Natural killer cell treated with Interleukin-12 subunit alpha and Interleukin-12 subunit beta and Interleukin-15 and Interleukin-18, amount 100 ng/mL, for 72 hours (primary cell): ENCODE measurements around the gene ZRANB1. TPM values are rescaled to one million over a fixed set of nuclear protein-coding genes. Genes with fewer than 3 reads are reported as not detected.

Experiments used
- ATAC-seq, 2 donors: fragments of 150-1000 bp; cut with Tn5 transposase in 1 of 2; sonication (Bioruptor Pico), chemical (Tn5 transposase) in 1 of 2; 2 replicates each; pipeline ENCODE4 v1.10.0; 2021
- DNase-seq: peaks from one replicate; pipeline ENCODE4 v3.0.0; 2022; ENCODE audit warnings: low spot score
- H3K27ac Mint-ChIP-seq, 2 donors: 1 replicate in 1 of 2; 2 replicates in 1 of 2; pipeline ENCODE4 v1.8.0; 2022; ENCODE audit warnings: mixed read lengths in 2 of 2, mild to moderate bottlenecking in 1 of 2, moderate library complexity in 1 of 2
- H3K27me3 Mint-ChIP-seq, 2 donors: 1 replicate in 1 of 2; 2 replicates in 1 of 2; pipeline ENCODE4 v1.8.0; 2022; ENCODE audit warnings: mixed read lengths in 2 of 2
- H3K36me3 Mint-ChIP-seq: one replicate; pipeline ENCODE4 v1.8.0; 2022; ENCODE audit warnings: mixed read lengths
- H3K4me1 Mint-ChIP-seq, 2 donors: 1 replicate in 1 of 2; 2 replicates in 1 of 2; pipeline ENCODE4 v1.8.0; 2022; ENCODE audit warnings: low read depth in 2 of 2, mixed read lengths in 2 of 2, mild to moderate bottlenecking in 1 of 2
- H3K4me3 Mint-ChIP-seq: one replicate; pipeline ENCODE4 v1.8.0; 2022; ENCODE audit warnings: mixed read lengths
- H3K9me3 Mint-ChIP-seq: 2 replicates; pipeline ENCODE4 v1.8.0; 2022; ENCODE audit warnings: mixed read lengths
- total RNA-seq, 2 donors: library from RNA; stranded (reverse); gene quantifications; one replicate each; pipeline ENCODE4 v1.2.3, GENCODE V29; 2022

Gene ZRANB1
- 10 to 100 TPM; 13.0 to 16.6 TPM for total RNA-seq

- H3K27me3 Mint-ChIP-seq: no peaks in the 10 kb centered on the region
- H3K36me3 Mint-ChIP-seq: no peaks in the 10 kb centered on the region
- no peak for ATAC-seq
- H3K27ac Mint-ChIP-seq: peak within 1 kb of the TSS in 1 of 2 donors; percentile 21
- no peaks in the 10 kb centered on the region for H3K9me3 Mint-ChIP-seq
- H3K4me1 Mint-ChIP-seq: peaks cover 26 to 27% of the 10 kb centered on the region in 2 donors
- DNase-seq: no peak
- H3K4me3 Mint-ChIP-seq: no peak within 1 kb of the TSS
Observed at GRCh38 chr10:124941823-124942222, at the start of gene ZRANB1. Gene ZRANB1 (plus strand): TSS chr10:124942123. CDS start chr10:124942494, 371 bp downstream.

- H3K27ac Mint-ChIP-seq: no peak overlapping the region
- H3K27me3 Mint-ChIP-seq: peaks cover 0 to 8% of the 10 kb centered on the region in 2 donors
- ATAC-seq (no peak), DNase-seq (no peak)
- no peaks in the 10 kb centered on the region for H3K36me3 Mint-ChIP-seq
- no peak overlapping the region for H3K4me3 Mint-ChIP-seq
- no peaks in the 10 kb centered on the region for H3K9me3 Mint-ChIP-seq
- H3K4me1 Mint-ChIP-seq: no peaks in the 10 kb centered on the region
Observed at GRCh38 chr10:124892905-124893304, 49.0 kb upstream of the ZRANB1 start.

- no peaks in the 10 kb centered on the region for H3K4me1 Mint-ChIP-seq
- DNase-seq (no peak), ATAC-seq (no peak)
- H3K36me3 Mint-ChIP-seq: no peaks in the 10 kb centered on the region
- peaks cover 0 to 11% of the 10 kb centered on the region in 2 donors for H3K27me3 Mint-ChIP-seq
- no peak overlapping the region for H3K27ac Mint-ChIP-seq
- no peak overlapping the region for H3K4me3 Mint-ChIP-seq
- H3K9me3 Mint-ChIP-seq: no peaks in the 10 kb centered on the region
Observed at GRCh38 chr10:124894569-124895215, 47.2 kb upstream of the ZRANB1 start.

- Mint-ChIP-seq H3K27ac (no peak overlapping the region), H3K4me1 (no peaks in the 10 kb centered on the region), H3K27me3 (peaks cover 0 to 11% of the 10 kb centered on the region in 2 donors), H3K9me3 (no peaks in the 10 kb centered on the region), H3K36me3 (no peaks in the 10 kb centered on the region), H3K4me3 (no peak overlapping the region)
- DNase-seq (no peak), ATAC-seq (no peak)
Observed at GRCh38 chr10:124896751-124897150, 45.2 kb upstream of the ZRANB1 start.

GRCh38 chr10:124898471-124898870 is 43.5 kb upstream of the ZRANB1 start:
- H3K27me3 Mint-ChIP-seq: peaks cover 9 to 11% of the 10 kb centered on the region in 2 donors
- H3K27ac Mint-ChIP-seq: no peak overlapping the region
- H3K4me1 Mint-ChIP-seq: no peaks in the 10 kb centered on the region
- H3K9me3 Mint-ChIP-seq: no peaks in the 10 kb centered on the region
- H3K36me3 Mint-ChIP-seq: no peaks in the 10 kb centered on the region
- DNase-seq (no peak), ATAC-seq (no peak)
- no peak overlapping the region for H3K4me3 Mint-ChIP-seq

- Mint-ChIP-seq H3K4me3 (no peak overlapping the region), H3K27me3 (peaks cover 8 to 11% of the 10 kb centered on the region in 2 donors), H3K9me3 (no peaks in the 10 kb centered on the region), H3K36me3 (no peaks in the 10 kb centered on the region), H3K27ac (no peak overlapping the region), H3K4me1 (no peaks in the 10 kb centered on the region)
- DNase-seq (no peak), ATAC-seq (no peak)
Observed at GRCh38 chr10:124899151-124899550, 42.8 kb upstream of the ZRANB1 start.

- no peaks in the 10 kb centered on the region for H3K4me1 Mint-ChIP-seq
- H3K9me3 Mint-ChIP-seq: no peaks in the 10 kb centered on the region
- H3K4me3 Mint-ChIP-seq: no peak overlapping the region
- no peak overlapping the region for H3K27ac Mint-ChIP-seq
- DNase-seq: no peak
- H3K36me3 Mint-ChIP-seq: no peaks in the 10 kb centered on the region
- H3K27me3 Mint-ChIP-seq: peaks cover 8 to 19% of the 10 kb centered on the region in 2 donors
- ATAC-seq: no peak
Observed at GRCh38 chr10:124902462-124902861, 39.5 kb upstream of the ZRANB1 start.

GRCh38 chr10:124903111-124903510 is 38.8 kb upstream of the ZRANB1 start:
- Mint-ChIP-seq H3K27ac (no peak overlapping the region), H3K9me3 (no peaks in the 10 kb centered on the region), H3K4me1 (no peaks in the 10 kb centered on the region), H3K4me3 (no peak overlapping the region), H3K27me3 (peaks cover 8 to 19% of the 10 kb centered on the region in 2 donors), H3K36me3 (no peaks in the 10 kb centered on the region)
- ATAC-seq: no peak
- no peak for DNase-seq

GRCh38 chr10:124904796-124905195 is 37.1 kb upstream of the ZRANB1 start:
- H3K4me1 Mint-ChIP-seq: no peaks in the 10 kb centered on the region
- peaks cover 5 to 19% of the 10 kb centered on the region in 2 donors for H3K27me3 Mint-ChIP-seq

GRCh38 chr10:124906551-124907001 is 35.3 kb upstream of the ZRANB1 start:
- Mint-ChIP-seq H3K9me3 (no peaks in the 10 kb centered on the region), H3K27me3 (peaks cover 12 to 28% of the 10 kb centered on the region in 2 donors), H3K36me3 (no peaks in the 10 kb centered on the region), H3K27ac (no peak overlapping the region), H3K4me3 (no peak overlapping the region), H3K4me1 (peaks cover 3% of the 10 kb centered on the region in 2 donors)
- ATAC-seq (no peak), DNase-seq (no peak)

More at GRCh38 chr10:124904796-124905195, 37.1 kb upstream of the ZRANB1 start:
- Mint-ChIP-seq H3K36me3 (no peaks in the 10 kb centered on the region), H3K9me3 (no peaks in the 10 kb centered on the region), H3K27ac (no peak overlapping the region), H3K4me3 (no peak overlapping the region)
- ATAC-seq: no peak
- DNase-seq: no peak

- Mint-ChIP-seq H3K36me3 (no peaks in the 10 kb centered on the region), H3K27ac (no peak overlapping the region), H3K4me3 (no peak overlapping the region), H3K4me1 (peaks cover 5 to 9% of the 10 kb centered on the region in 2 donors), H3K27me3 (peaks cover 15 to 30% of the 10 kb centered on the region in 2 donors), H3K9me3 (no peaks in the 10 kb centered on the region)
- ATAC-seq (no peak), DNase-seq (no peak)
Observed at GRCh38 chr10:124909563-124909962, 32.4 kb upstream of the ZRANB1 start.

- no peak for DNase-seq
- Mint-ChIP-seq H3K27ac (no peak overlapping the region), H3K4me3 (no peak overlapping the region), H3K27me3 (peaks cover 15 to 30% of the 10 kb centered on the region in 2 donors), H3K4me1 (peaks cover 9 to 15% of the 10 kb centered on the region in 2 donors), H3K9me3 (no peaks in the 10 kb centered on the region), H3K36me3 (no peaks in the 10 kb centered on the region)
- no peak for ATAC-seq
Observed at GRCh38 chr10:124911124-124912067, 30.5 kb upstream of the ZRANB1 start.

- ATAC-seq (no peak), DNase-seq (no peak)
- H3K27ac Mint-ChIP-seq: no peak overlapping the region
- H3K9me3 Mint-ChIP-seq: no peaks in the 10 kb centered on the region
- H3K4me3 Mint-ChIP-seq: no peak overlapping the region
- H3K4me1 Mint-ChIP-seq: peaks cover 9 to 15% of the 10 kb centered on the region in 2 donors
- H3K27me3 Mint-ChIP-seq: peaks cover 15 to 24% of the 10 kb centered on the region in 2 donors
- H3K36me3 Mint-ChIP-seq: no peaks in the 10 kb centered on the region
Observed at GRCh38 chr10:124912101-124912886, 29.6 kb upstream of the ZRANB1 start.
